IPS-NIHi11 (cell line): ENCODE measurements around the gene ANKDD1A.

Experiments used
- DNase-seq: peaks from one replicate; pipeline ENCODE4 v3.0.0; 2012; ENCODE audit warnings: mixed read lengths, low spot score

Gene ANKDD1A

DNA sequence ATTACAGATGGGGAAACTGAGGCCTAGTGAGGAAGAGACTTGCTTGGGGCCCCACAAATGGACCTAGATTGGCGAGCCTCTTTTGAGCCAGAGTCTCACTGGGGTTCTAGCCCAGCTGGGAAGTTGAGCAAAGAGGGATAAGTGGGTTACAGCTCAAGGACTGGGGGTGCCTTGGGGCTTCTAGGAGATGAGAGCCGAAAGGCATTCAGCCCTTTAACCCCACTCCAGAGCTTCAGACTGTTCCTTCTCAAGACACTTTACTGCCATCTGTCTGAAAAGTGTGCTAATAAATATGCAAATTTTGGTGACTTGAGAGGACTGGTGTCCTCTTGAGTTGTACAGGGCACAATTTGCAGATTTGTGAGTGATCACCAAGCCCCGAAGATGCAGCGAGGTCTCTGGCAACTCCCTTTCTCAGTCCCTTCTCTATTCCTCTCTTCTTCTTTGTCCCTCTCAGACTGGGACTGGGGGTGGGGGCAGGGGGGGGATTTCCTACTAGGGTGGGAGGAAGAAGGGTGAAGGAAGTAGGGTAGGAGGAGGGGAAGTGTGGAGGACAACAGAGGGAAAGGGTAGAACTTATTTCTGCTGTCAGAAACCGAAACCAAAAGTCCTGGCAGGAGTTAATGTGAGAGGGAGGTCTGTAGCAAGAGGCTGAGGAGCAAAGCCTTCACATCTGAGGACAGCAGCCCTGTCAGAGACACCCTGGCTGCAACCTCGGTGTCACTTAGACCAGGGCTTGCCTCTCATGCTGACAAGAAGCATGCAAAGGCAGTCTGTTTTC is 16.2 kb upstream of the ANKDD1A start:
- DNase-seq = no peak

DNA sequence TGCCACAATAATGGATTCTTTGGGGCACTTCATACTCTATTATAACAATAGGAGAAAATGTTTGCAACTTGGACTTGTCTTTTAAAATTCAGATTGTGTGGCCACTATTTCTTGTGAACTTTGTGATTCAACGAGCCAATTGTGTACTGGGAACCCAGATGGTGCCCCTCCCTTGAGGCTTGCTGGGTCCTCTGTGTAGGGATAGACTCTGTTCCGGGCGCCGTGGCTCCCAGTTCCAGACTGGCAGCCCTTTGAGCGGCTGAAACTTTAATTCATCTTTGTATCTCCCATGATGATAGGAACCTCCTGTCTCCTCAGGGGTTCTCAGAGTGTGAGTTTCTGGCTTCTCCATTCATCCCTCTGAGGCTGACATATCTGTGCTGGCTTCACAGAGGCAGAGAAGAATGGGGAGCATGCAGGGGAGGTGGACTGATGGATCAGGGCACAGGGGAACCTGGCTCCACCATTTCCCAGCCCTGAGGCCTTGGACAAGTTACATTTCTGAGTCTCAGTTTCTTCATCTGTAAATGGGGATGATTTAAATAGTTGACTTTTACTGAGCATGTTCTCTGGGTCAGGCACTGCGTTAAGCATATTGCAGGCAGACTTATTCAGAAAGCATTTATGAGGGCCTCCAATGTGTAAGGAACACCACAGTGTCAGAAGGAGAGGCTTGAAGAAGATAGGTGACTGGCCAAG is 15.2 kb upstream of the ANKDD1A start:
- DNase-seq = no peak

DNA sequence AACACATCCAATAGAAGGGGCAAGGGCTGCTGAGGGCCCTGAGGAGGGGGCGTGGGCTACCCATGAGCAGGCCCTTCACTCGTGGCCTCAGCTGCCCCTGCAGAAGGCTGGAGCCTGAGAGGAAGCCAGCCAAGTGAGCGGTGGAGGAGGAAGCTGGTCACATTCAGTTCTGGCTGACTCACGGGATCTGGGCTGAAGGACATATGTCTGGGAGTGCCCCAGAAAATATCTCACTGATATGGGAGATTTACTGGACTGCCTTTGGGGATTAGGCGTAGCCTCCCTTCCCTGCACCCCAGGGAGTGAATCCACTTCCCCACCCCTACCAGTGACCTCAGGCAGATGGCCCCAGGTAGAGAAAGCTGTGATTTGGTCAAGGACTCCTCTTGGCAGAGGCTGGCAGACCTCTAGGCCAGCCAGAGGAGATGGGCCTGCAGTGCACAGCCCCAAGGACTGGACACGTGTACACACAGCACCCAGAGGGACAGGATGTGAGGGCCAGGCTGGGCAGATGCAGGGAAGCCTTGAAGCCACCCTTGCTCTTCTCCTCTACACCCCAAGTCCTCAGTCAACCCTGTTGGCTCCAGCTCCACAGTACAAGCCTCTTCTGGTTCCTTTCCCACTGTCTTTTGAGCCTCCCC is 14.2 kb upstream of the ANKDD1A start:
- no peak for DNase-seq

DNA sequence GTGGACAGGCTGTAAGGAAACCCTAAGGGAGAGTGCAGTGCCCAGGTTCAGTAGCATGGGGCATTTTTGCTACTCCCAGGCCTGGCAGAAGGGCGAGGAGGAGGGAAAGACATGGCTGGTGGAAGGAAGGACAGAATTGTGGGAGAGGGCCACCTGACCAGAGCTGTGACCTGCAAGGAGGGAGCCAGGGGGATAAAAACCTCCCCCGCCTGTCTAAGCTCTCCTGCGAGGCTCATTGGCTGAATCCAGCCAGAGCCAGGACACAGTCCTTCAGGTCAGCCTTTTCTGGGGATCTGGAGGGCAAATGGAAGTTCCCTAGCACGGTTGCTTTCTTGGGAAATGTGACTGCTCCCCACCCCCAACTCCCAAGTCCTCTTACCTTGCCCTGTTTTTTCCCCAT is 13.3 kb upstream of the ANKDD1A start:
- no peak for DNase-seq

DNA sequence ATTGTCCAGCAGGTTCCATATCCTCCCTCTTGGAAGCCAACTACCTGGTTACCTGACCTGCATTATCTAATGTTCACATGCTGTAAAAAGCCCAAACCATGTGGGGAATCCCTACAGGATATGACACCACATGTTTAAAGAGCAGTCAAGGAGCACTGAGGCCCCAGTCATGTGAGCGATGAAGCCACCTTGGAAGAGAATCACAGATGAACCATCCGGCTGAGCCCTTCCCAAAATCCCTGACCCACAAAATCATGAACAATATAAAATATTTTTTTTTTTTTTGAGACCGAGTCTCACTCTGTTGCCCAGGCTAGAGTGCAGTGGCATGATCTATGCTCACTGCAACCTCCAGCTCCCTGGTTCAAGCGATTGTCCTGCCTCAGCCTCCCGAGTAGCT is 10.6 kb upstream of the ANKDD1A start:
- no peak for DNase-seq

DNA sequence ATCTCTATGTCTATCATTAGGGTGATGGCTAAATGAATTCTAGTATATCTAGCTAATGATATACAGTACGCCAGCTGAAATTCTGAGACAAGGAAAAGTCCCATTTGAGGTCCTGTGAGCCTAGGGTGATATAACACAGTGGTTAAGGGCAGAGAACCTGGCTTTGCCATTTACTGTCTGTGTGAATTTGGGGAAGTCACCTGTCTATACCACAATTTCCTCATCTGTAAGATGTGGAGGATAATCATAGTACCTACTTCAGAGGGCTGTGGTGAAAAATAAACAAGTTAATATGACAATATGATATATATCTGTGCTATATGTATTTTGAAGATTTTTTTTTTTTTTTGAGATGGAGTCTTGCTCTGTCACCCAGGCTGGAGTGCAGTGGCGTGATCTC is 9.8 kb upstream of the ANKDD1A start:
- DNase-seq = no peak

DNA sequence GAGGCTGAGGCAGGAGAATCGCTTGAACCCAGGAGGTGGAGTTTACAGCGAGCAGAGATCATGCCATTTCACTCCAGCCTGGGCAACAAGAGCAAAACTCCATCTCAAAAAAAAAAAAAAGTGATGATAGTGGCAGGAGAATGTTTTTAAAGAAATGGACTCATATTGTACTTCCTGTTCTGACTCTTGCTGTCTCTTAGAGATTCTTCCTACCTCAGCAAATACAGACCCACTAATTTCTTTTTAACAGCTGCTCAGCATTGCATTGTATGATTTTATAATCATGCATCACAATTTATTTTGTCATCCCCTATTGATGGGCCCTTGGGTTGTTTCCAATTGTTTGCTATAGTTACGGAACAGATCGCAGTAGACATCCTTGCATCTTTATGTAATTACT is 8.8 kb upstream of the ANKDD1A start:
- no peak for DNase-seq

DNA sequence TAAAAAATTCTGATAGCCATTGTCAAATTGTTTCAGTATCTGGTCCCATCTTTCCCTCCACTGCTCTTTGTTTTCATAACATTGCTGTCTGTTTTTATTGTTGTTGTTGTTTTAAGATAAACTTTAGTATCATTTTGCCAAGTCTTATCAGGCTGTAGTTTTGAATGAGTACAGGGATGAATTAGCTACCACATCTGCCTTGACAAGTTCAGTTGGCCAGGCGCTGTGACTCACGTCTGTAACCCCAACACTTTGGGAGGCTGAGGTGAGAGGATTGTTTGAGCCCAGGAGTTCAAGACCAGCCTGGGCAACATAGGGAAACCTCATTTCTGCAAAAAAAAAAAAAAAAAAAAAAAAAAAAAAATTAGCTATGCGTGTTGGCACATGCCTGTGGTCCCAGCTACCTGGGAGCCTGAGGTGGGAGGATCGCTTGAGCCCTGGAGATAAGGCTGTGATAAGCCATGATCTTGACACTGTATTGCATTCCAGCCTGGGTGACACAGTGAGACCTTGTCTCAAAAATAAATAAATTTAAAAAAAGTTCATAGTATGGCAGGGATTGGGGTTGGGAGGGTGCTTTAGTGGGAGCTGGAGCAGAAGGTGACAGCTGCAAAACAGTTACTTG is 8.3 kb upstream of the ANKDD1A start:
- no peak for DNase-seq

DNA sequence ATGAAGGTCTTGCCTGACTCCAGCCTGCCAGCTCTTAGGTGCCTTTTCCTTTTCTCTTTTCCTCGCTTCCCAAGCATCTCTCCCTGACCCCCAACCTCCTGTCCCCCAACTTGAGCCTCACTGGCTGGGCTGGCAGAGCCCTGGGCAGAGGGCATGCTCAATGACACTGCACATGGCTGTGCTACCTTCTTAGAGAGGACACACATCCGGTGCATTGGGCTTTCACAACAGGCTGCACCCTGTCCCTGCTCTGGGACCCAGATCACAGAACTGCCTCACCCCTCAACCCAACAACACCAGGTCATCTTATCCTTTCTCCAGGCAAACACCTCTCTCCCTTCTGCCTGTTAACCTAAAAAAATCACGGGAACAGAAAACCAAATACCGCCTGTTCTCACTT is 7.5 kb upstream of the ANKDD1A start:
- no peak for DNase-seq

DNA sequence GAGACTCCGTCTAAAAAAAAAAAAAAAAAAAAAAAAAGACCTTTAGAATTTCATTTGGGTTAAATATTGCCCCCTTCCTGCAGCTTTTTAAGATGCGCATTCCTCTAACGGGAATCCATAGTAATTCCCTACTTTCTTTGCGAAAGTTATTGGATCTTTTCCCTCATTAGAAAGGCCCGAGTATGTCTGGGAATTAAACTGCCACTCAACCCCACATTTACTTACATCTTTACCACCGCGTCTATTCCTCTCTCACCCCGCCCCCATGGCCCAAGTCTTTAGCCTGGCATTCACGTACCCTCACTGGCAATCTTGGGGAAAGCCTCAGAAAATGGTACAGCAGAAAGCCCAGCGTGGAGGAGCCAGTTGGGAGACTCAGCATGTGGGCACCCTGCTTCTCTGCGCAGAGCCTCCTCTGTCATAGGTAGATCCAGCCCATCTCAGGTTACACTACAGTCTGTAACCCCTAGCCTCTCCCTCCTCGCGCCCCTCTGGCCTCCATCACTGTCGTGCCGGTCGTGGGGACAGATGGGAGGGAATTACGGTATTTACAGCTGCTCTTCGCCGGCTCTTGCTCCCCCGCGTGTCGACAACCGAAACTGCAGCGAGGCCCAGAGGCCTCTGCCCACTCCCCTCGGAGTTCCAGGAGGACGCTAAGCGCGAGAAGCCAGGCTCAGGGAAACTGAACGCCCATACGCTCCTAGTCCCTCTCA is 6.4 kb upstream of the ANKDD1A start:
- peak; percentile 91 for DNase-seq

DNA sequence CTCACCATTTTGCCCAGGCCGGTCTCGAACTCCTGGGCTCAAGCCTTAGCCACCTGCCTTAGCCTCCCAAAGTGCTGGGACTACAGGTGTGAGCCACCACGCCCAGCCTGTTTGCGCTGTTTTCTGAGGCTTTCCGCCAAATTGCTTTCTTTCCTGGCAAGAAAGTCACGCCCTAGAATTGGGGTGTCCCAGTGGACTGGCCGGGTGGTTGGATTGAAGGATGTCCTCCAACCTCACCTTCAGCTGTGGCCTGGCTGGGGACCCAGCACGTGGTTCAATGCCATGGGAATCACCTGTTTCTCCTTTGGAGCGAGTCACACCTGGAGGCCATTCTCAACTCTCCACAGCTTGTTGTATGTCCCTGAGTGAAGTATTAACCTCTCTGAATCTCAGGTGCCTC is 5.8 kb upstream of the ANKDD1A start:
- DNase-seq = no peak

DNA sequence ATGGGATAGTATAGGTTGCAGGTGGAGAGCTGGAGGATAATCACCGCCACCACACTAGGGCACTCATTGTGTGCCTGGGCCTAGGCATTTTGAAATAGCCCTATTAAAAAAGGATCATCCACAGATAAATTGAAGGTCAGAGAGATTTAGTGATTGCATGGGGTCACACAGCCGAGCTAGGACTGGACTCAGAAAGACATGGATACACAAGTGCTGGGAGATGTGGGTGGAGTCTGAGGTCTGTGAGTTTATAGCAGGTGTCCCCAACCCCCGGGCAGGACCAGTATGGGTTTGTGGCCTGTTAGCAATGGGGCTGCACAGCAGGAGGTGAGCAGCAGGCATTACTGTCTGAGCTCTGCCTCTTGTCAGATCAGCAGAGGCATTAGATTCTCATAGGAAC is 5.3 kb upstream of the ANKDD1A start:
- DNase-seq = no peak

DNA sequence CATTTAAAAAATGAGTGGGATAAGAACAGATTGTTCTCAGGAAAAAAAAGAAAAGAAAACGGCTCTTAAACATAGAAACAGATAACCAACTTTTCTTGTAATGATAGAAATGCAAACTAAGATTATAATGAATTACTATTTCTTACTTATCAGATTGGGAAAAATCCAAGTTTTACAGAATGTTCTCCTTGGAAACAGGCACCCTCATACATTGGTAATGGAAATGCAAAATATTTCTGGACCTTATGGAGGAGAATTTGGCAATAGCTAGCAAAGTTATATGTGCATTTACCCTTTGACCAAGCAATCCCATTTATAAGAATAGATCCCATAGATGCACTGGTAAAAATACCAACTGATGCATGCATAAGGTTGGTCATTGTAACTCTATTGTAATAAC is 3.7 kb upstream of the ANKDD1A start:
- no peak for DNase-seq

DNA sequence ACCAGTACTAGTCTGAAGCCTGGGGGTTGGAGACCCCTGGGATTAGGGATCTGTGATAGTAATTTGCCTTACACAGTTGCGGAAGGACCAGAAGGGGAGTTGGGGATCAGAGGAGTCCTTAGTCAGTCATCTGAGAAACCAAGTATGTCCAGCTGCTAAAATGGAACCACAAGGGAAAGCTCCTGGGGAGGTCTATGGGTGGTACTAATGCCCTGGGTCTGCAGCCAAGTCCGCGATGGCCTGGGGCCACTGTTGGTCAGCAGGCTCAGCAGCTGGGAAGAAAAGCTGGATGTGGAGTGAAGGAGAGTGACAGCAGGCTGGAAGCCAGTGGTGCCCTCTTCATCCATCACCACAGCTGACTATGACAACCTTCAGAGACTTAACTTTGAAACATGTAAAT is 2.2 kb upstream of the ANKDD1A start:
- no peak for DNase-seq

DNA sequence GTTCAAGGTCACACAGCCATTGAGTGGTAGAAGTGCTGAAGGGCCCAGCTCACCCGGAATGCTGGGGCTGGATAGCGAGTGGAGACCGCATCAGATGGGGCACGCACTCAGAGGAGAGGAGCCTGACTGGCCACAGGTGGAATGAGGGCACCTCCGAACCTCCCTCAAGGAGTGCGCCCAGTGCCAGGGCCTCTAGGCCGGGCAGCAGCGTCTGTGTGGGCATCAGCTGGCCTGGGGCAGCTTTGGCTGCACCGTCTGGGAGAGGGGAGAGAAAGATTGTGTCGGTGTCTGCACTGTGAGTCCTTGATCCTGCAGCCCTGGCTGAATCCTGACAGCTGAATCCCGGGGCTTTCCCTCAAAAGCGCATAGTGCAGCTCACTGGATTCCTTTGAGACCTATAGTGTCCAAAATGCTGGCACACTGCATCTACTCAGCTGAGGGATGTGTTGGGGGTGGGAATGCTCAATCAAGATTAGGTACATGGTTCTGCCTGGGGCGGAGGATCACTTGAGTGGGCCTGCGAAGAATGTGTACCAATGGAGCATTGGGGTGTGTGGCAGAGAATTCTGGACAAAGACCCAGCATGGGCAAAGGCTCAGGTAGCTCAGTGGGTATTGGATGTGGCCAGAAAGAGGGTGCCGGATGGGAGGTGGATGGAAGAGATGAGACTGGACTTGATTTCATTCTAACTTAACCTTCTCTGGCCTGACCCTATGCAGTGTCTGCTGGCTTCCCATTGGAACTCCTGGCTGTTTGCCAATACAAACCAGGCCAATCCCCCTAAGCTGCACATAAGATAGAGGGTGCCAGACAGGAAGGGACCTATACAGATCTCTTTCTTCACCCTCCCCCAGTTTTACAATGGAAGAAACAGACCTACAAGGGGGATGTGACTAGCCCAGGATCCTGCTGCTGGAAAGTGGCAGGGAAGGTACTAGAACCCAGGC is 950 bp downstream of the ANKDD1A start:
- no peak for DNase-seq

DNA sequence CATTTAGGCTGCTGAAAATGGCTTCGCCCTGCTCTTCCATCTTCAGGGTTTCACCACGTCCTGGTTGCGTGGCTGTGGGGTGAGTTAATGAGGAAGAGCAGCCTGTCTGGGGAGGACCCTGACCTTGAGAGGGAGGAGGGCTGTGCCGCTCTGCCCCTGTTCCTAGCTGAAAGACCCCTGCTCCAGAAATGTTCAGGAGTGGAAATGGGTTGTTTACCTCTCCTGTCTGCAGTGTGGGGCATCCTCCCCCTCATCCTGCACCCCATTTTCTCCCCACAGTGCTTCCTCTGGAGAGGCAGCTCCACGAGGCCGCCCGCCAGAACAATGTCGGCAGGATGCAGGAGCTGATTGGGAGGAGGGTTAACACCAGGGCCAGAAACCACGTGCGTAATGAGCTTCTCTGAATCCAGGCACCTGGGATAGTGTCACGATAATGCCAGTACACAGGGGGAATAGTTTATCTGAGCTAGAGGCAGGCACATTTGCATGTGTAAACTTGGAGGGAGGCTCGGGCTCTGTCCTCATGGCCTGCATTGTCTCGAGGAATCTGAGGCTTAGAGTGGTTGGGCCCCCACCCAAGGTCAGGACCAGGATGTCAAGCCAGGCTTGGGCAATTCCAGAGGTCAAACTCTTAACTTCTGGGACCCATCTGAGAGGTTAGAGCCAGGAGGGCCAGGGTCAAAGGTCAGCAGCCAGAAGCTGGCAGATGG is 4.0 kb downstream of the ANKDD1A start:
- peak; percentile 46 for DNase-seq

DNA sequence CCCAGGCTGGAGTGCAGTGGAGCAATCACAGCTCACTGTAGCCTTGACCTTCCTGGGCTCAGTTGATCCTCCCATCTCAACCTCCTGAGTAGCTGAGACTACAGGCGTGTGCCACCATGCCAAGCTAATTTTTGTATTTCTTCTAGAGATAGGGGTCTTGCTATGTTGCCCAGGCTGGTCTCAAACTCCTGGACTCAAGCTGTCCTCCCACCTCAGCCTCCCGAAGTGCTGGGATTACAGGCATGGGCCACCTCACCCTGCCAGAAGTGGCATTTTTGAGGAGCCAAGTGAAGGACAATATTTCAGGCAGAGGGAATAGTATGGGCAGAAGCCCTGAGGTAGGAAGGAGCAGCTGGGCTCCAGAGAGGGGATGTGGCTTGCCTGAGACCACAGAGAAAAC is 4.7 kb downstream of the ANKDD1A start:
- DNase-seq = no peak

DNA sequence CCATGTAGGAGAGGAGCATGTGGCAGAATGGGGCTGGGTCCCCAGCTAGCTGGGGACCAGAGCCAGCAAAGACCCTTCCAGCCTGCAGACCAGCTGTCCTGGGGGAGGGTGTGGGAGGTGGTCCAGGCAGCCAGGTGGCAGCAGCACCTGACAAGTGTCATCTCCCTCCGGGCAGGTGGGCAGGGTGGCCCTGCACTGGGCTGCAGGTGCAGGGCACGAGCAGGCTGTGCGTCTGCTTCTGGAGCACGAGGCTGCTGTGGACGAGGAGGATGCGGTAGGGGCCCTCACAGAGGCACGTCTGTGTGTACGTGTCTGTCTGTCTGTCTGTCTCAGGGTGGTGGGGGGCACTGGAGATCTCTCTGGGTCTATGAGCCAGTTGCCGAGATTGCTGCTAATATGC is 5.5 kb downstream of the ANKDD1A start:
- DNase-seq = no peak

DNA sequence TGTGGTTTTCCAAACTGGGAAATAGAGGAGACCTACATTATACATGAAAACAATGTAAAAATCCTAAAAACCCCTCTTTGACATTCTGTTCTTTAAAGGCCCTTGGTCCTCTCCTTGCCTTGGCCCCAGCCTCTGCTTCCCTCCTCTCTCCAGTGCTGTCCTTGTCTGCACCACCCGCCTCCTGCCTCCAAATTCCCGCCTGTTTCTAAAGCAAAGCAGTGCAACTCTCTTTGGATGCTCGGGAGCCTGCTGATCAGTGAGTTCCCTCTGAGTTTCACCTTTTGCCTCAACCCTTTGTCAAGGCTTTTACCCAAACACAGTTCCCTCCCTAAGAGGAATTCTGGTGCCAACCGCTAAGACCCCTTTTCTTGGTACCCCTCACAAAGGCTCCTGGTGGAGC is 8.0 kb downstream of the ANKDD1A start:
- no peak for DNase-seq

DNA sequence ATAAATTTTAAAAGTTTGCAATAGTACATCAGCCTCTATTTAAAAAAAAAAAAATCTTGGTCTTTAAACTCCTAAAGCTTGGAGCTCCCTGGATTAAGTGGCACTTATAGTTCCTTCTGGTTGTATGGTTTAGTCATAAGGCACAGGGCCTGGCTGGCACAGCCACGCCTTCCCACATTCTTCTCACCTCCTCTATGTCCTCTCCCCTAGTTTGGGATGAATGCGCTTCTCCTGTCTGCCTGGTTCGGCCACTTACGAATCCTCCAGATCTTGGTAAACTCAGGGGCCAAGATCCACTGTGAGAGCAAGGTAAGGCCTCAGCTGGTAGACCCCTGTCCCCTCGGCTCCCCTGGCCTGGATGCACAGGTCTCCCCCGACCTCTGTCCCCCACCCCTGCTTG is 10.0 kb downstream of the ANKDD1A start:
- DNase-seq = no peak
